Memory B cell (primary cell): ENCODE results near the gene SFTA2.
"Not testable (repeated sequence)": the region's sequence is repeated elsewhere in the genome, so short reads cannot be mapped to it uniquely, and the experiment has no call there.

Source experiments
- ATAC-seq: fragments of 150-1000 bp; cut with Tn5 transposase; 2 replicates; pipeline ENCODE4 v1.10.0; 2021; ENCODE audit warnings: low read depth, mild to moderate bottlenecking, moderate library complexity
- DNase-seq, 2 donors: peaks; one replicate each; pipeline ENCODE4 v3.0.0; 2022; ENCODE audit warnings: low spot score in 2 of 2
- H3K27ac Mint-ChIP-seq: one replicate; pipeline ENCODE4 v1.8.0; 2022; ENCODE audit warnings: mild to moderate bottlenecking, moderate library complexity, mixed read lengths
- H3K27me3 Mint-ChIP-seq: one replicate; pipeline ENCODE4 v1.8.0; 2022; ENCODE audit warnings: mixed read lengths
- H3K36me3 Mint-ChIP-seq: one replicate; pipeline ENCODE4 v1.8.0; 2022; ENCODE audit warnings: mild to moderate bottlenecking, mixed read lengths
- H3K4me1 Mint-ChIP-seq: one replicate; pipeline ENCODE4 v1.8.0; 2022; ENCODE audit warnings: mixed read lengths
- H3K4me3 Mint-ChIP-seq: one replicate; pipeline ENCODE4 v1.8.0; 2022; ENCODE audit warnings: mild to moderate bottlenecking, moderate library complexity, mixed read lengths
- H3K9me3 Mint-ChIP-seq: one replicate; pipeline ENCODE4 v1.8.0; 2022; ENCODE audit warnings: mixed read lengths

Gene SFTA2

GRCh38 chr6:30931969-30932645, at the start of gene SFTA2:
Gene SFTA2 (minus strand): TSS chr6:30932170. CDS start chr6:30932096, 74 bp downstream.
- Mint-ChIP-seq H3K9me3 (peaks cover 4% of the 10 kb centered on the region), H3K4me1 (peaks cover 3% of the 10 kb centered on the region), H3K36me3 (peaks cover 4% of the 10 kb centered on the region), H3K4me3 (no peak within 1 kb of the TSS), H3K27ac (peak within 1 kb of the TSS; percentile 5), H3K27me3 (peaks cover 7% of the 10 kb centered on the region)
- ATAC-seq: no peak
- DNase-seq: no peak

GRCh38 chr6:30979690-30980089, 47.7 kb upstream of the SFTA2 start:
- no peak overlapping the region for H3K27ac Mint-ChIP-seq
- H3K36me3 Mint-ChIP-seq: no peaks in the 10 kb centered on the region
- DNase-seq: no peak
- peaks cover 6% of the 10 kb centered on the region for H3K4me1 Mint-ChIP-seq
- H3K27me3 Mint-ChIP-seq: peaks cover 26% of the 10 kb centered on the region
- H3K9me3 Mint-ChIP-seq: no peaks in the 10 kb centered on the region
- H3K4me3 Mint-ChIP-seq: no peak overlapping the region
- ATAC-seq: no peak

- no peaks in the 10 kb centered on the region for H3K36me3 Mint-ChIP-seq
- H3K9me3 Mint-ChIP-seq: no peaks in the 10 kb centered on the region
- H3K4me3 Mint-ChIP-seq: no peak overlapping the region
- H3K27ac Mint-ChIP-seq: no peak overlapping the region
- DNase-seq: no peak
- H3K4me1 Mint-ChIP-seq: peaks cover 6% of the 10 kb centered on the region
- ATAC-seq: no peak
- peaks cover 26% of the 10 kb centered on the region for H3K27me3 Mint-ChIP-seq
Observed at GRCh38 chr6:30979141-30979540, 47.2 kb upstream of the SFTA2 start.

- H3K27me3 Mint-ChIP-seq: peaks cover 24% of the 10 kb centered on the region
- DNase-seq: no peak
- peaks cover 7% of the 10 kb centered on the region for H3K4me1 Mint-ChIP-seq
- H3K27ac Mint-ChIP-seq: no peak overlapping the region
- H3K9me3 Mint-ChIP-seq: no peaks in the 10 kb centered on the region
- no peak overlapping the region for H3K4me3 Mint-ChIP-seq
- no peaks in the 10 kb centered on the region for H3K36me3 Mint-ChIP-seq
- no peak for ATAC-seq
Observed at GRCh38 chr6:30974490-30975252, 42.7 kb upstream of the SFTA2 start.

- Mint-ChIP-seq H3K27me3 (peaks cover 23% of the 10 kb centered on the region), H3K36me3 (no peaks in the 10 kb centered on the region), H3K4me1 (peaks cover 9% of the 10 kb centered on the region), H3K9me3 (no peaks in the 10 kb centered on the region), H3K4me3 (no peak overlapping the region), H3K27ac (no peak overlapping the region)
- no peak for ATAC-seq
- no peak for DNase-seq
Observed at GRCh38 chr6:30972816-30973215, 40.8 kb upstream of the SFTA2 start.

GRCh38 chr6:30970946-30971345, 39.0 kb upstream of the SFTA2 start:
- H3K27me3 Mint-ChIP-seq: peaks cover 23% of the 10 kb centered on the region
- no peak for ATAC-seq

GRCh38 chr6:30969171-30969570, 37.2 kb upstream of the SFTA2 start:
- not testable (repeated sequence) for H3K27ac Mint-ChIP-seq, H3K9me3 Mint-ChIP-seq, DNase-seq, H3K36me3 Mint-ChIP-seq, H3K4me3 Mint-ChIP-seq
- ATAC-seq: peak; percentile 31
- H3K4me1 Mint-ChIP-seq: peaks cover 12% of the 10 kb centered on the region
- H3K27me3 Mint-ChIP-seq: peaks cover 36% of the 10 kb centered on the region

More at GRCh38 chr6:30970946-30971345, 39.0 kb upstream of the SFTA2 start:
- H3K36me3 Mint-ChIP-seq: no peaks in the 10 kb centered on the region
- no peak overlapping the region for H3K4me3 Mint-ChIP-seq
- DNase-seq: no peak
- H3K27ac Mint-ChIP-seq: no peak overlapping the region
- no peaks in the 10 kb centered on the region for H3K9me3 Mint-ChIP-seq
- peaks cover 12% of the 10 kb centered on the region for H3K4me1 Mint-ChIP-seq

GRCh38 chr6:30966154-30966553, 34.2 kb upstream of the SFTA2 start:
- Mint-ChIP-seq H3K9me3 (no peaks in the 10 kb centered on the region), H3K36me3 (no peaks in the 10 kb centered on the region), H3K4me1 (peaks cover 12% of the 10 kb centered on the region), H3K4me3 (no peak overlapping the region), H3K27ac (no peak overlapping the region), H3K27me3 (peaks cover 29% of the 10 kb centered on the region)
- DNase-seq: no peak
- no peak for ATAC-seq

GRCh38 chr6:30965140-30965601, 33.2 kb upstream of the SFTA2 start:
- DNase-seq (no peak), ATAC-seq (no peak)
- peaks cover 12% of the 10 kb centered on the region for H3K4me1 Mint-ChIP-seq
- no peaks in the 10 kb centered on the region for H3K36me3 Mint-ChIP-seq
- H3K4me3 Mint-ChIP-seq: no peak overlapping the region
- no peaks in the 10 kb centered on the region for H3K9me3 Mint-ChIP-seq
- H3K27ac Mint-ChIP-seq: no peak overlapping the region
- peaks cover 31% of the 10 kb centered on the region for H3K27me3 Mint-ChIP-seq

GRCh38 chr6:30964075-30964474, 32.1 kb upstream of the SFTA2 start:
- Mint-ChIP-seq H3K4me1 (peaks cover 7% of the 10 kb centered on the region), H3K36me3 (no peaks in the 10 kb centered on the region), H3K27me3 (peaks cover 30% of the 10 kb centered on the region), H3K4me3 (no peak overlapping the region), H3K9me3 (no peaks in the 10 kb centered on the region), H3K27ac (no peak overlapping the region)
- DNase-seq (no peak), ATAC-seq (no peak)

- Mint-ChIP-seq H3K36me3 (no peaks in the 10 kb centered on the region), H3K27ac (no peak overlapping the region), H3K4me1 (peaks cover 5% of the 10 kb centered on the region), H3K9me3 (no peaks in the 10 kb centered on the region), H3K27me3 (peaks cover 31% of the 10 kb centered on the region), H3K4me3 (no peak overlapping the region)
- DNase-seq (no peak), ATAC-seq (no peak)
Observed at GRCh38 chr6:30963641-30964040, 31.7 kb upstream of the SFTA2 start.

- DNase-seq (no peak), ATAC-seq (no peak)
- Mint-ChIP-seq H3K4me3 (no peak overlapping the region), H3K36me3 (no peaks in the 10 kb centered on the region), H3K4me1 (peaks cover 5% of the 10 kb centered on the region), H3K27ac (no peak overlapping the region), H3K27me3 (peaks cover 31% of the 10 kb centered on the region), H3K9me3 (no peaks in the 10 kb centered on the region)
Observed at GRCh38 chr6:30962716-30963115, 30.7 kb upstream of the SFTA2 start.

GRCh38 chr6:30960907-30961673, 29.1 kb upstream of the SFTA2 start:
- H3K27ac Mint-ChIP-seq: no peak overlapping the region
- no peaks in the 10 kb centered on the region for H3K36me3 Mint-ChIP-seq
- peaks cover 6% of the 10 kb centered on the region for H3K4me1 Mint-ChIP-seq
- DNase-seq (no peak), ATAC-seq (no peak)
- H3K4me3 Mint-ChIP-seq: no peak overlapping the region
- H3K27me3 Mint-ChIP-seq: peaks cover 29% of the 10 kb centered on the region
- H3K9me3 Mint-ChIP-seq: no peaks in the 10 kb centered on the region

- Mint-ChIP-seq H3K27ac (no peak overlapping the region), H3K4me1 (peaks cover 5% of the 10 kb centered on the region), H3K27me3 (peaks cover 9% of the 10 kb centered on the region), H3K9me3 (no peaks in the 10 kb centered on the region), H3K36me3 (no peaks in the 10 kb centered on the region), H3K4me3 (no peak overlapping the region)
- no peak for ATAC-seq
- DNase-seq: no peak
Observed at GRCh38 chr6:30957716-30958115, 25.7 kb upstream of the SFTA2 start.
